ENCODE measurements around the gene MSANTD1.
A peak's percentile ranks its signal among the peaks of the same experiment; 100 is the strongest.

MSANTD1 gene

DNA sequence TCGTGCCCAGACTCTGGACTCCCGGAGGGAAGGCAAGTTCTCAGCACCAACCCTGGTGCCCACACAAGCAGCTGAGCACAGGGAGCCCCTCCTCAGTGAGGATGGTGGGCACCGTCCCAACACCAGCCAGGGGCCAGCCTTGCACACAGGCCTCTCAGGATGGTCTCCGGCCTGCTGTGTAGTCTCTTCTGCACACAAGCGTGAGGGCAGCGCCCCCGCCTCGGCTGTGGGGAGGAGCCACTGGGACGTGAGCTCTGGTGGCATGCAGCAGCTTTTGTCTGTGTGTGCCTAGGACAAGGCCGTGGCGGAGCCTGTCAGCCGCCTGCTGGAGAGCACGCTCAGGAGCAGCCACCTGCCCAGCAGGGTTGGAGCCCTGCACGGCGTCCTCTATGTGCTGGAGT lies 16.1 kb upstream of the MSANTD1 start:
- no peak for DNase-seq (ENCODE audit: low read depth, low spot score)

DNA sequence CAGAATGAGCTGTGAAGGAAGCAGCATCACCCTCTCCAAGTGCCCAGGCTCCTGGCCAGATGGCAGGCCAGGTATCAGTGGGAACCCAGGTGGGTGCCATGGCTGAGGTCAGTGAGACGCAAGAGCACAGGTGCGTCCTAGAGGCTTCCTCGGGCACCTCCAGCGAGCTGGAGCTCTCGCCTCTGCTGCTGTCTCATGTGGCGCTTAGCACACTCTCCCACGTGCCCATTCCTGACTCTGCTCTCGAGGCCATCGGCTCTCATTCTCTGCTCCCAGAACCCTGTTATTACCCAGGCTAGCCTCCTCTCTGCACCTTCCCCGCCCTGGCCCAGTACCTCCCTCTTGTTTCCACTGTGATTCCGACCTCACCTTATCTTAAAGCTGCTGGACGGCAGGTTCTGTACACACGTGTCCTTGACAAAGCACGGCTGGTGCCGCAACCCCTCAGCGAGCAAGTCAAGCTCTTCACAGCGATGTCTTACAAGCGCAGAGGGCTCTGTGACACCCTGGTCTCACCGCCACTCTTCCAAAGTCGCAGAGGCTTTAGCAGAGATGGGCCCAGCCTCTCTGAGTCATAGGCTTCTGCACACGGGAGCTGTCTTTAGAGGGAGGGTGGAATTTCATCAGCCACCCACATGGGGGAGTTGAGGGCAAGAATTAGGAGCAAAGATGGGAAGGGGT lies 15.4 kb upstream of the MSANTD1 start:
- no peak for DNase-seq (ENCODE audit: low read depth, low spot score)

GRCh38 chr4:3234171-3235029 lies 14.6 kb upstream of the MSANTD1 start:
- DNase-seq (ENCODE audit: low read depth, low spot score) = no peak

DNA sequence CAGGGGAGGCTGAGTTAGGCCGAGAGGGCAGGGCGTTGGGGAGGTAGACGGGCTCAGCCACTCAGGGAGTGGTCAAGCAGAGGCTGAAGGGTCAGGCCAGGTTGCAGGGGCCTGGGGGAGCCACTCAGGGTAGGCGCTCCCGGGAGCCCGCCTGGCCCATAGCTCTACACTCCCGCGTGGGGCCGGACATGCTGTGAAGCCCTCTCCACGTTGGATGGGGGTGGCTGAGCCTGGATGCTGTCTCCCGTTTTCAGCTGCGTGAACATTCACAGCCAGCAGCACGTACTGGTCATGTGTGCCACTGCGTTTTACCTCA lies 14.0 kb upstream of the MSANTD1 start:
- no peak for DNase-seq (ENCODE audit: low read depth, low spot score)

GRCh38 chr4:3235581-3235980 lies 13.4 kb upstream of the MSANTD1 start:
- DNase-seq (ENCODE audit: low read depth, low spot score) = no peak

GRCh38 chr4:3236326-3236878 lies 12.6 kb upstream of the MSANTD1 start:
- no peak for DNase-seq (ENCODE audit: low read depth, low spot score)

DNA sequence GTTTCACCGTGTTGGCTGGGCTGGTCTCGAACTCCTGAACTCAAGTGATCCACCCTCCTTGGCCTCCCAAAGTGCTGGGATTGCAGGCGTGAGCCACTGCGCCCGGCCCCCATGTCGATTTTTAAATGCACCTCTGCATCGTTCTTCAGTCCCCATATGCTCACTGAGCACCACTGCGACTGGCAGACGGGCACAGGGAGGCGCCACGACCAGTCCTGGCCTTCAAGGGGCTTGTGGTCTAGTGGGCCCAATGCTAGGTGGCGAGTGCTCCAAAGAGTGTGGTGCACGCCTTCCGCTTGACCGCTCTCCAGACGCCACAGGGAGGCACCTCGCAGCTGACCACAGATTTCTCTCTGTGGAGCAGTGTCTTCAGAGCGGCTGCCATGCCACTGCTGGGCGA lies 11.7 kb upstream of the MSANTD1 start:
- no peak for DNase-seq (ENCODE audit: low read depth, low spot score)

DNA sequence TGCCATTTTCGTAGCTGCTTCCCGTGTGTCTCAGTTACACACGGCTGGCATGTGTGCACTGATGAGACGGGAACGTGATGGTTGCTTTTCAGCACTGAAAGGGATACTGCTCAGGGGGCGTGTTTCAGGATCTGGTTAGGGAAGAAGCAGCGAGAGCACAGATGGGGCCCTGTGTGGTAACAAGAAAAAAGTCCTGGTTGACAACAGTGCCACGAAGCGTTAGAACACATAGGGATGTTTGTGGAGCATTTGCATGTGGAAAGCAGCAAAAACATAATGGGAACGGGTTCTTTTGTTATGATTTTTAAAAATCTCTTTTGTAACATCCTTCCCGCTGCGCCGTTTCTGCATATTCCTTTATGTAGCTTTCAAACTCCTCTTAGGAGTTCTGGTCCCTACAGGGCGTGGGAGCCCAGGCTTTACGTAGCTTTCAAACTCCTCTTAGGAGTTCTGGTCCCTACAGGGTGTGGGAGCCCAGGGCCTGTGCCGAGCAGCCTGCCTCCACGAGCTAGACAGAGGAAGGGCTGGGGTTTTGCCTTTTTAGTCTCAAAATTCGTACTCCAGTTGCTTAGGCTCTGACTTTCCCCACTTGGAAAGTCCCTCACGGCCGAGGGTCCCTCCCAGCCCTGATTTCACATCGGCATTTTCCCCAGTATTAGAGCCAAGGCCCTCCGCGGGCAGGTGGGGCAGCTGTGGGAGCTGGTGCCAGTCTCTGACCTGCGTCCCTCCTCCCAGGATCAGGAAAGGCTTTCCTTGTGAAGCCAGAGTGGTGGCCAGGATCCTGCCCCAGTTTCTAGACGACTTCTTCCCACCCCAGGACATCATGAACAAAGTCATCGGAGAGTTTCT lies 11.0 kb upstream of the MSANTD1 start:
- no peak for DNase-seq (ENCODE audit: low read depth, low spot score)

DNA sequence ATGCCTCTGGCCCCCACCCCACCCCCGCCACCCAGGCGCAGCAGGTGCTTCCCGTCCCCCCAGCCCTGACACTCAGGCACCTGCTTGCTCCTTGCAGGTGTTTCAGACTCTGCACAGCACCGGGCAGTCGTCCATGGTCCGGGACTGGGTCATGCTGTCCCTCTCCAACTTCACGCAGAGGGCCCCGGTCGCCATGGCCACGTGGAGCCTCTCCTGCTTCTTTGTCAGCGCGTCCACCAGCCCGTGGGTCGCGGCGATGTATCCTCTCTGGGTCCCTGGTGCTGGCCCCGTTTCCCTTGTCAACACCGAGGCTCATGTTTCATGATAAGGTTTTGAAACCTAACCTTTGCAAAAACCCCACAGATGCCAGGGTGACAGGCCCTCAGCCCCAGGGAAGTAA lies 10.2 kb upstream of the MSANTD1 start:
- no peak for DNase-seq (ENCODE audit: low read depth, low spot score)

GRCh38 chr4:3239303-3239702 lies 9.7 kb upstream of the MSANTD1 start:
- DNase-seq (ENCODE audit: low read depth, low spot score) = no peak

GRCh38 chr4:3239998-3240920 lies 8.7 kb upstream of the MSANTD1 start:
- DNase-seq (ENCODE audit: low read depth, low spot score) = no peak

DNA sequence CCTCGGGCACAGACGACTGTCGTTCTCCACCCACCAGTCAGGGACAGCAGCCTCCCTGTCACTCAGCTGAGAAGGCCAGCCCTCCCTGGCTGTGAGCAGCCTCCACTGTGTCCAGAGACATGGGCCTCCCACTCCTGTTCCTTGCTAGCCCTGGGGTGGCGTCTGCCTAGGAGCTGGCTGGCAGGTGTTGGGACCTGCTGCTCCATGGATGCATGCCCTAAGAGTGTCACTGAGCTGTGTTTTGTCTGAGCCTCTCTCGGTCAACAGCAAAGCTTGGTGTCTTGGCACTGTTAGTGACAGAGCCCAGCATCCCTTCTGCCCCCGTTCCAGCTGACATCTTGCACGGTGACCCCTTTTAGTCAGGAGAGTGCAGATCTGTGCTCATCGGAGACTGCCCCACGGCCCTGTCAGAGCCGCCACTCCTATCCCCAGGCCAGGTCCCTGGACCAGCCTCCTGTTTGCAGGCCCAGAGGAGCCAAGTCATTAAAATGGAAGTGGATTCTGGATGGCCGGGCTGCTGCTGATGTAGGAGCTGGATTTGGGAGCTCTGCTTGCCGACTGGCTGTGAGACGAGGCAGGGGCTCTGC lies 7.9 kb upstream of the MSANTD1 start:
- no peak for DNase-seq (ENCODE audit: low read depth, low spot score)

GRCh38 chr4:3241898-3242524 lies 6.9 kb upstream of the MSANTD1 start:
- DNase-seq (ENCODE audit: low read depth, low spot score) = peak; percentile 51

GRCh38 chr4:3243136-3243780 lies 5.7 kb upstream of the MSANTD1 start:
- no peak for DNase-seq (ENCODE audit: low read depth, low spot score)

- DNase-seq (ENCODE audit: low read depth, low spot score) = no peak
These were observed 5.0 kb upstream of the MSANTD1 start for GRCh38 chr4:3244002-3244401.

- DNase-seq (ENCODE audit: low read depth, low spot score) = no peak
These were observed 4.2 kb upstream of the MSANTD1 start for GRCh38 chr4:3244747-3245146.

DNA sequence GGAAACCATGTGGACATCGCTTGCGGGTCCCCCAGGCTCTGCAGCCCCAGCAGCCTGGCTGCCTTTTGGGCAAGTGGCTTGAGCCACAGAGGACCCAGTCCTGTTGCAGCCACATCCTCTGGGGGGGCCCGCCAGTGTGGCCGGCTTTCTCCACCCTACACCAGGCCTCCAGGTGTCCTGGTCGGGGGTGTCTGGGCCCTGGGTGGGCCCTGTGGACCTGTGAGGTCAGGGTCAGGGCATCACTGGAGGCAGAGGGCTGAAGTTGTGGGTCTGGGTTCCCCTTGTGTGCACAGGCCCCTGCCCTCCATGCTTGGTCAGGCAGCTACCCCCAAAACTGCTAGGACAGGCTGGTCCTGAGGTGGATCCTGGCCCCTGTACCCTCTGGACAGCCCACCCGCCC lies 3.3 kb upstream of the MSANTD1 start:
- DNase-seq (ENCODE audit: low read depth, low spot score) = no peak

- DNase-seq (ENCODE audit: low read depth, low spot score) = no peak
These were observed 2.2 kb upstream of the MSANTD1 start for GRCh38 chr4:3246458-3247398.

Data from brain pericyte (primary cell).